HepG2 (cell line): ENCODE results near the gene RDH8. TPM values are rescaled to one million over a fixed set of nuclear protein-coding genes. Genes with fewer than 3 reads are reported as not detected.

Experiments used
- CHCHD3 ChIP-seq: sonication (generic); formaldehyde crosslinking; IDR thresholded peaks from 2 replicates; pipeline ENCODE4 v1.8.0; 2022; ENCODE audit warnings: mild to moderate bottlenecking, missing genetic modification reagents, moderate library complexity
- HNF1A ChIP-seq, 2 experiments: sonication (generic) in 1 of 2; formaldehyde crosslinking in 1 of 2; IDR thresholded peaks; 2 replicates each; pipeline versions ENCODE4 v1.4.0 to v1.6.1; 2016 to 2020; ENCODE audit warnings: borderline replicate concordance in 1 of 2, low read depth in 1 of 2, mild to moderate bottlenecking in 1 of 2, missing genetic modification reagents in 1 of 2
- ISL2 ChIP-seq: sonication (generic); formaldehyde crosslinking; IDR thresholded peaks from 2 replicates; pipeline ENCODE4 v1.5.0; 2020; ENCODE audit warnings: missing genetic modification reagents
- MYC ChIP-seq: sonication (generic); formaldehyde crosslinking; IDR thresholded peaks from 2 replicates; pipeline ENCODE4 v1.9.0; 2021; ENCODE audit warnings: missing genetic modification reagents, borderline replicate concordance
- NPAS2 ChIP-seq: sonication (generic); formaldehyde crosslinking; IDR thresholded peaks from 2 replicates; pipeline ENCODE4 v1.8.0; 2022; ENCODE audit warnings: mild to moderate bottlenecking, missing genetic modification reagents, borderline replicate concordance
- RAD51 ChIP-seq: fragments of 450-650 bp; IDR thresholded peaks from 2 replicates; pipeline ENCODE4 v1.6.1; 2016; ENCODE audit warnings: borderline replicate concordance
- SP2 ChIP-seq: sonication (generic); formaldehyde crosslinking; IDR thresholded peaks from 2 replicates; pipeline ENCODE4 v1.5.1; 2020; ENCODE audit warnings: mild to moderate bottlenecking, missing genetic modification reagents
- ZNF280B ChIP-seq: sonication (generic); formaldehyde crosslinking; IDR thresholded peaks from 2 replicates; pipeline ENCODE4 v1.5.0; 2020; ENCODE audit warnings: missing genetic modification reagents, mild to moderate bottlenecking, borderline replicate concordance
- ZNF326 ChIP-seq: sonication (generic); formaldehyde crosslinking; IDR thresholded peaks from 2 replicates; pipeline ENCODE4 v1.4.0; 2020; ENCODE audit warnings: missing genetic modification reagents, borderline replicate concordance
- ZNF484 ChIP-seq: sonication (generic); formaldehyde crosslinking; IDR thresholded peaks from 2 replicates; pipeline ENCODE4 v1.5.1; 2020; ENCODE audit warnings: mild to moderate bottlenecking, low read depth, missing genetic modification reagents, borderline replicate concordance
- ZNF704 ChIP-seq: sonication (generic); formaldehyde crosslinking; IDR thresholded peaks from 2 replicates; pipeline ENCODE4 v1.8.1; 2023; ENCODE audit warnings: mild to moderate bottlenecking, inconsistent platforms, moderate library complexity, missing genetic modification reagents, borderline replicate concordance
- polyA plus RNA-seq, 8 experiments: library from polyadenylated mRNA; depleted of rRNA in 3 of 8; stranded (reverse) in 7 of 8; unstranded in 1 of 8; fragments of >200 nt; fragmentation: Illumina TruSeq in 4 of 8; extraction: Trizol in 4 of 8; gene quantifications; 2 replicates each; pipeline versions ENCODE4 v1.2.1 to v1.2.3, GENCODE V29; 2011 to 2016; ENCODE audit warnings: low read depth in 4 of 8, missing spikeins in 1 of 8, mixed read lengths in 1 of 8; ENCODE audit not compliant: insufficient read depth in 1 of 8
- total RNA-seq, 5 experiments: library from RNA; depleted of rRNA; stranded (reverse); fragments of >200 nt; fragmentation: Illumina TruSeq; extraction: Trizol; gene quantifications; 2 replicates each; pipeline ENCODE4 v1.2.3, GENCODE V29; 2016; ENCODE audit warnings: low read depth in 1 of 5

Gene RDH8
- total and polyA plus RNA-seq, 2 of the 13 experiments (the other 11 are each of a cell fraction or from before 2014, with no cell fraction given), result not detected

DNA sequence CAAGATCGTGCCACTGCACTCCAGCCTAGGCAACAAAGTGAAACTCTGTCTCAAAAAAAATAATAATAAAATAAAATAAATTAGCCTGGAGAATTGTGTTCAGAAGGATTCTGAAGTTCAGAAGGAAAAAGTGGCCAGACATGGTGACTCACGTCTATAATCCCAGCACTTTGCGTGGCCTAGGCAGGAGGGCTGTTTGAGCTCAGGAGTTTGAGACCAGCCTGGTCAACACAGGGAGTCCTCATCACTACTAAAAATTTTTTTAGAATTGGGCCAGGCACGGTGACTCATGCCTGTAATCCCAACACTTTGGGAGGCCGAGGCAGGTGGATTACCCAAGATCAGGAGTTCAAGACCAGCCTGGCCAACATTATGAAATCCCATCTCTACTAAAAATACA lies 6.0 kb downstream of the RDH8 start (continued):
- TF ChIP-seq HNF1A (IDR thresholded peaks at IDR 0.05; ENCODE audit: low read depth), result no peak
- no peak for TF ChIP-seq HNF1A (CRISPR knock-in tag; IDR thresholded peaks at IDR 0.05; ENCODE audit: borderline replicate concordance)
- TF ChIP-seq ZNF484 (CRISPR knock-in tag), result no peak
- TF ChIP-seq NPAS2 (CRISPR knock-in tag), result no peak
- no peak for TF ChIP-seq ZNF704 (CRISPR knock-in tag)
- no peak for TF ChIP-seq CHCHD3
- no peak for TF ChIP-seq SP2 (CRISPR knock-in tag)
- no peak for TF ChIP-seq RAD51
- no peak for TF ChIP-seq ZNF280B (CRISPR knock-in tag)
- no peak for TF ChIP-seq ISL2
- TF ChIP-seq ZNF326 (CRISPR knock-in tag), result no peak
- no peak for TF ChIP-seq MYC (CRISPR knock-in tag)
